Erythroblast (primary cell): ENCODE measurements around the gene ALDH6A1.

Experiments used
- GATA1 ChIP-seq: IDR thresholded peaks from 2 replicates; pipeline ENCODE4 v1.6.1; 2011; ENCODE audit warnings: low read depth, mild to moderate bottlenecking, control low read depth, low read length, moderate library complexity
- POLR2A ChIP-seq: IDR thresholded peaks from 2 replicates; pipeline ENCODE4 v1.6.1; 2011; ENCODE audit warnings: mild to moderate bottlenecking, low read length

GRCh38 chr14:74077401-74077800, 6.9 kb downstream of the ALDH6A1 start:
- no peak for TF ChIP-seq POLR2A
- no peak for TF ChIP-seq GATA1
